Myocyte (in vitro differentiated cells): ENCODE results near the gene ZNF57. TPM values are rescaled to one million over a fixed set of nuclear protein-coding genes. Genes with fewer than 3 reads are reported as not detected.
A peak's percentile ranks its signal among the peaks of the same experiment; 100 is the strongest.
"Not testable (repeated sequence)": the region's sequence is repeated elsewhere in the genome, so short reads cannot be mapped to it uniquely, and the experiment has no call there.

Experiments used
- DNase-seq: peaks from one replicate; pipeline ENCODE4 v3.0.0-alpha.2; 2012; ENCODE audit warnings: low read depth
- total RNA-seq: library from RNA; depleted of rRNA; stranded (reverse); fragments of >200 nt; gene quantifications from 2 replicates; pipeline ENCODE4 v1.2.3, GENCODE V29; 2014

Gene ZNF57
- total RNA-seq, 1 donor from 2014 or later = 4.0 TPM

- DNase-seq = not testable (repeated sequence)
Observed at GRCh38 chr19:2890531-2890930, 10.2 kb upstream of the ZNF57 start.

DNA sequence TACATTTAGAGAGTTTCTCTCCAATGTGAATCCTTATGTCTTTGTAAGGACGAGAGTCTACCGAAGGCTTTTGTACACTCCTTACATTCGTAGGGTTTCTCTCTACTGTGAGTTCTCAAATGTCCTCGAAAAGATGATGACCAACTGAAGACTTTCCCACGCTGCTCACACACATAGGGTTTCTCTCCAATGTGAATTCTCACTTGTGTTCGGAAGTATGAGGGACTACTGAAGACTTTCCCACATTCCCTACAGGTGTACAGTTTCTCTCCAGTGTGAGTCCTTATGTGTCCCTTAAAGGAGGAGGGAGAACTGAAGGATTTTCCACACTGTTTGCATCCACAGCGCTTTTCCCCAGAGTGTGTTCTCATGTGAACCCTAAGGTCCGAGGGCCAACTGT lies 4.0 kb upstream of the ZNF57 start:
- DNase-seq = no peak

- no peak for DNase-seq
Observed at GRCh38 chr19:2902590-2903218, 2.0 kb downstream of the ZNF57 start.

DNA sequence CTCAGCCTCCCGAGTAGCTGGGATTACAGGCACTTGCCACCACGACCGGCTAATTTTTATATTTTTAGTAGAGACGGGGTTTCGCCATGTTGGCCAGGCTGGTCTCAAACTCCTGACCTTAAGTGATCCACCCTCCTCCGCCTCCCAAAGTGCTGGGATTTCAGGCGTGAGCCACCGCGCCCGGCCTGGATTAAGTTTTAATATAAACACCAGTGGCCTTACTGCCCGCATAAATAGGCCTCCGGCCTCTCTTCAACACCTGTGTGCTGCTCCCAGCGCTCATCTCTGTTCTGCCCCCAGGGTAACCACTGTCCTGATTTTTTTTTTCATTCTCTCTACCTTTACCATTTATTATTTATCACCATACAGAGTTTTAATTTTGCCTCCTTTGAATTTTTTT lies 2.6 kb downstream of the ZNF57 start:
- DNase-seq = not testable (repeated sequence)

DNA sequence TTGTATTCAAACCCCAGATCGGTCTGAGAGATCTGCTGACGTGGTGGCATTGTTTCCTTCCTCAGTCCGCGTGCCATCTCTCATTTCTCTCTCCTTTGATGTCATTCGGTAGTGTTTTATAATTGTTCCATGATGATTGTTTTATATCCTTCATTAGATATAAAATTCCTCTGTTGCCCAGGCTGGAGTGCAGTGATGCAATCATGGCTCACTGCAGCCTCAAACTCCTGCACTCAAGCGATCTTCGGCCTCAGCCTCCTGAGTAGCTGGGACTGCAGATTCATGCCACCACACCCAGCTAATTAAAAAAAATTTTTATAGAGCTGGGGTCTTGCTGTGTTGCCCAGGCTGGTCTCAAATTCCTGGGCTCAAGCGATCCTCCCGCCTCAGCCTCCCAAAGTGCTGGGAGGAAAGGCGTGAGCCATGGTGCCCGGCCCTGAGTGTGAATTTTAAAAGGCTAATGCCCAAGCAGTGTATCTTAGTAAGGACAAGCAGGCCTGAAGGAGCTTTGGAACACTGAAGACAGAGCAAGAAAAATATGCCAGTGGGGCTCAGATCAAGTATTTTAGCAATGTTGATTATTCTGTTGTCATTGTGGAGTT lies 5.3 kb downstream of the ZNF57 start:
- DNase-seq = no peak

DNA sequence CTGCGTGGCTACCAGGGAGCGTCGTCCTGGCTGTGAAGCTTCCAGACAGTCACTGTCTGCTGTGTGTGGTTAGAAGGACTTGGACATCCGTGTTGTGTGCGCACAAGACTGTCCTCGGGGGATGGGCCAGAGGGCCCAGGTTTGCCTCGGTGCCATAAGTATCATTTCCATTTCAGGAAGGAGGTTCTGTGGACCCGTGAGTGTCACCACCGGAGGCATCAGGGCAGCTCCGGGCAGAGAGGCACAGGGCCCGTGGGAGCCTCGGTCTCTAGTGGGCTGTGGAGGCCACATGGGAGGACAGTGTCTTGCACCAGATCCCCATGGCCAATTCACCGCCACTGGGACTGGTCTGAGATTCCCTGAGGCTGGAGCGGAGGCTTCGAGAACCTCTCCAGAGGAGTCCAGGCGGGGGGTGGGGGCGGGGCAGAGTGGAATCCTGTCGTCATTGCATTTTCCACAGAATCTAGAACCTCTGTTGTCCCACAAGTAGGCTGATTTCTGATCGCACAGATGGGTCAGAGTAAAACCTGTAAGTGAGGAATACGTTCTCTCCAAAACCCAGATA lies 6.0 kb downstream of the ZNF57 start:
- no peak for DNase-seq

- no peak for DNase-seq
Observed at GRCh38 chr19:2912306-2912705, 11.6 kb downstream of the ZNF57 start.

- DNase-seq = no peak
Observed at GRCh38 chr19:2917275-2918184, 16.8 kb downstream of the ZNF57 start.

- no peak for DNase-seq
Observed at GRCh38 chr19:2922987-2923386, 22.3 kb downstream of the ZNF57 start.

DNA sequence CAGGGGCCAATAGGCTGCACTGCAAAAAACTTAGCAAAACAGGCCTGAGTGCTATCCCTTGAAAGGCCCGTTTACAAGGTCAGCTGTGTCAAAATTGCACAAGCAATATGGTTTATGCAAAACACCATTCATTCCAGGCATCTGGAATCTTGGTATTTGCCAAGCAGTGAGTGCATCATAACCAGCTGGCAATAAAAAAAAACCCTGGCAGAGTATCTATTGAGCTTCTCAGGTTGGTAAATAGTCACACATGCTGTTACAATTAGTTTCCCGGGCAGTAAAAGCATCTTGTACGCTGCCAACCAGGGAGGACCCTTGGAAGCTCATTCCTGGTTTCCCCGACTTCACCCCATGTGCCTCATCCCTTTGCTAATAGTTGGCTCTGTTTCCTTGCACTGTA lies 22.8 kb downstream of the ZNF57 start:
- no peak for DNase-seq

- DNase-seq = no peak
Observed at GRCh38 chr19:2926341-2927031, 25.8 kb downstream of the ZNF57 start.

- no peak for DNase-seq
Observed at GRCh38 chr19:2927032-2927430, 26.3 kb downstream of the ZNF57 start.

DNA sequence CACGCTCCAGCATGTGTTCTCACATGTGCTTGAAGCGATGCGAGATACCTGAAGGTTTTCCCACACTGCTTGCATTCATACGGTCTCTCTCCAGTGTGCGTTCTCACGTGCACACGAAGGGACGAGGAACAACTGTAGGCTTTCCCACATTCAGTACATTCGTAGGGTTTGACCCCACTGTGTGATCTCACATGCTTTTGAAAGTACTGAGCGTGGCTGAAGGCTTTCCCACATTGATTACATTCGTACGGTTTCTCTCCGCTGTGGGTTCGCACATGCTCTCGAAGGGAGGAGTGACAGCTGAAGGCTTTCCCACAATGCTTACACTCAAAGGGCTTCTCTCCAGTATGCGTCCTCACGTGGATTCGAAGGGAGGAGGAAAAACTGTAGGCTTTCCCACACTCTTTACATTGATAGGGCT lies 32.8 kb downstream of the ZNF57 start:
- no peak for DNase-seq

- not testable (repeated sequence) for DNase-seq
Observed at GRCh38 chr19:2935863-2936262, 35.1 kb downstream of the ZNF57 start.

DNA sequence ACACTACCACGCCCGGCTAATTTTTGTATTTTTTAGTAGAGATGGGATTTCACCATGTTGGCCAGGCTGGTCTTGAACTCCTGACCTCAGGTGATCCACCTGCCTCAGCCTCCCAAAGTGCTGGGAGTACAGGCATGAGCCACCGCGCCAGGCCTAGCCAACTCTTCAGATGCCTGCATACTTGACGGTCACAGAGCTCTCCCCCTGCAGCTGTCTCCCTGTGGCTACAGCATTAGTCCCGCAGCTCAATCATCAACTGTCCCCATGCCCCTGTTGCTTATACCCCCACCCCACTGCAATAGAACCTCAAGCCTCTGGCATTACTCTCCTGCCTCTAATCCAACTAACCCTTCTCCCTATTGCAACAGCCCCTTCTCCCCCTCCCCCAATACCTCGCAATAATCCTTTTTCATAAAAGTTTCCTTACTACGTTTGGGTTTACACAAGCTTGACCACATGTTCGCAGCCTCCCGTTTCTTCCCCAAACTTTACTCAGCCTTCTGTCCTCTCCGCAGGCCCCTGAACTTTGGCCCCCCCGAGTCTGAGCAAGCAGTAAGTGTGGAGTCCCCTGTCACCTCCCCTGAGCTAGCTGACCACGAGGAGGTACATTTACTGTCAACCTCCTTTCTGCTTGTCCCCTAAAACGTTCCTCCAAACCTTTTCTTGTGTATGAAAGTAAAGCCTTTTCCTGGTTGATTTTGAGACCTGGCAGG lies 42.4 kb downstream of the ZNF57 start:
- DNase-seq = no peak

DNA sequence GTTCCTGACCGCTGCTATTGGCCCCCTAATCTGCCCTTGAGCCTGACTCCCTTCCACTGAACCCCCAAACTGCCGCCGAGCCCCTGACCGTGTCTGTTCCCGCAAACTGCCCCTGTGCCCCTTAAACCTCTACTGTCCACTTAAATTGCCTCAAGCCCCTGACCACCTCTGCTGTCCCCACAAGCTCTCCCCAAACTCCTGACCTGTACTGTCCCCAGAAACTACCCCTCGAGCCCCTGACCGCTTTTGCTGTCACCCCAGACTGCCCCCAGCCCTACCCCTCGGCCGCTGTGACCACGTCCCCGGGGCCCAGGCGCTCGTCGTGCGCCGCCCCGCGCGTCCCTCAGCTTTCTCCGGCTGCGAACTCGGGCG lies 43.7 kb downstream of the ZNF57 start:
- DNase-seq = no peak

GRCh38 chr19:2944775-2945574 lies 44.2 kb downstream of the ZNF57 start, which contains the start of gene ZNF77:
TSS of gene ZNF77 (minus strand) at chr19:2944971. CDS start at chr19:2944840, 131 bp downstream.
- peak; percentile 99 for DNase-seq

- no peak for DNase-seq
Observed at GRCh38 chr19:2945575-2946184, 45.0 kb downstream of the ZNF57 start.

DNA sequence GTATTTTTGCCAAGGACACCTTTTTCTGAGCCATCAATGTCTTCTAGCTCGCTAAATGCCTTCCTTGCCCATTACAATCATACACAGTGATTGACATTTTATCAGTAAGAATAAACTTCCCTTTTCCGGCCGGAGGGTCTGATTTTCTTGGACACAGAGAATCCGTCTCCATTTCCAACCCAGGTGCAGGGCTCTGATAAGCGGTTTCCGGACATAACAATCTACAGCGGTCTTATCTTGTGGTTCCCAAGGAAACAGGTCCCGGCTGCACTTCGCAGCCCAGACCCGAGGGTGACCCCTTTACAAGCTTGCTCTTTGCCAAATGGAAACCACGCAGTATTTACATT lies 49.2 kb downstream of the ZNF57 start:
- no peak for DNase-seq
